Lower lobe of right lung (tissue), 2 donors: ENCODE measurements around the gene MRPS11. TPM values are rescaled to one million over a fixed set of nuclear protein-coding genes. Genes with fewer than 3 reads are reported as not detected.

Experiments
- ATAC-seq, 2 donors: fragments of 200-7000 bp; cut with Tn5 transposase; one replicate each; pipeline ENCODE4 v1.9.1; 2020 to 2022; ENCODE audit warnings: mild to moderate bottlenecking in 2 of 2, moderate library complexity in 2 of 2
- DNase-seq: peaks from one replicate; pipeline ENCODE4 v3.0.0-alpha.2; 2020
- H3K27ac ChIP-seq: fragments of 200-600 bp; one replicate; pipeline ENCODE4 v1.8.0; 2022
- H3K27me3 ChIP-seq: fragments of 200-600 bp; one replicate; pipeline ENCODE4 v1.8.0; 2022; ENCODE audit warnings: low read depth
- H3K36me3 ChIP-seq: fragments of 200-600 bp; one replicate; pipeline ENCODE4 v1.8.0; 2022; ENCODE audit warnings: mild to moderate bottlenecking
- H3K4me1 ChIP-seq: fragments of 200-600 bp; one replicate; pipeline ENCODE4 v1.8.0; 2022
- H3K4me3 ChIP-seq: fragments of 200-600 bp; one replicate; pipeline ENCODE4 v1.8.0; 2022; ENCODE audit warnings: mild to moderate bottlenecking
- H3K9me3 ChIP-seq: fragments of 200-600 bp; one replicate; pipeline ENCODE4 v1.8.0; 2022
- CTCF ChIP-seq: fragments of 200-600 bp; IDR thresholded peaks from one replicate; pipeline ENCODE4 v1.8.0; 2022; ENCODE audit warnings: antibody characterized with exemption, mild to moderate bottlenecking
- intact Hi-C: fragments of 100-400 bp; cut with DNase I; formaldehyde crosslinking; loops from one replicate; pipeline ENCODE4 v1.11.0; 2022
- total RNA-seq: library from RNA; stranded (reverse); fragmentation: NEBNext Ultra II Directional; extraction: Animal tissue kit (Norgen Biotek cat#: 25700); gene quantifications from one replicate; pipeline ENCODE4 v1.2.1, GENCODE V29; 2021
- donor health status: DM: no; HTN: yes; CAD: no; lungs with severe emphysema.

Gene MRPS11
- total RNA-seq, 1 donor from 2014 or later = 32.7 TPM

GRCh38 chr15:88479169-88479568 lies 11.7 kb downstream of the MRPS11 start:
- no peaks in the 10 kb centered on the region for H3K4me1 ChIP-seq
- intact Hi-C loops = no loop called here
- no peak for TF ChIP-seq CTCF
- peaks cover 48% of the 10 kb centered on the region for H3K36me3 ChIP-seq
- no peaks in the 10 kb centered on the region for H3K9me3 ChIP-seq
- H3K27me3 ChIP-seq = no peaks in the 10 kb centered on the region
- ATAC-seq (no peak), DNase-seq (no peak)
- H3K27ac ChIP-seq = no peak overlapping the region
- no peak overlapping the region for H3K4me3 ChIP-seq

GRCh38 chr15:88480981-88481380 lies 13.5 kb downstream of the MRPS11 start:
- DNase-seq (no peak), ATAC-seq (no peak)
- Histone ChIP-seq H3K4me1 (no peaks in the 10 kb centered on the region), H3K4me3 (no peak overlapping the region), H3K27me3 (no peaks in the 10 kb centered on the region), H3K36me3 (peaks cover 35% of the 10 kb centered on the region), H3K27ac (no peak overlapping the region), H3K9me3 (no peaks in the 10 kb centered on the region)
- no peak for TF ChIP-seq CTCF
- intact Hi-C loops = no loop called here

GRCh38 chr15:88482263-88482662 lies 14.8 kb downstream of the MRPS11 start:
- intact Hi-C loops = no loop called here
- DNase-seq (no peak), ATAC-seq (no peak)
- Histone ChIP-seq H3K4me1 (no peaks in the 10 kb centered on the region), H3K4me3 (no peak overlapping the region), H3K9me3 (no peaks in the 10 kb centered on the region), H3K36me3 (peaks cover 25% of the 10 kb centered on the region), H3K27me3 (no peaks in the 10 kb centered on the region), H3K27ac (no peak overlapping the region)
- TF ChIP-seq CTCF = no peak

DNA sequence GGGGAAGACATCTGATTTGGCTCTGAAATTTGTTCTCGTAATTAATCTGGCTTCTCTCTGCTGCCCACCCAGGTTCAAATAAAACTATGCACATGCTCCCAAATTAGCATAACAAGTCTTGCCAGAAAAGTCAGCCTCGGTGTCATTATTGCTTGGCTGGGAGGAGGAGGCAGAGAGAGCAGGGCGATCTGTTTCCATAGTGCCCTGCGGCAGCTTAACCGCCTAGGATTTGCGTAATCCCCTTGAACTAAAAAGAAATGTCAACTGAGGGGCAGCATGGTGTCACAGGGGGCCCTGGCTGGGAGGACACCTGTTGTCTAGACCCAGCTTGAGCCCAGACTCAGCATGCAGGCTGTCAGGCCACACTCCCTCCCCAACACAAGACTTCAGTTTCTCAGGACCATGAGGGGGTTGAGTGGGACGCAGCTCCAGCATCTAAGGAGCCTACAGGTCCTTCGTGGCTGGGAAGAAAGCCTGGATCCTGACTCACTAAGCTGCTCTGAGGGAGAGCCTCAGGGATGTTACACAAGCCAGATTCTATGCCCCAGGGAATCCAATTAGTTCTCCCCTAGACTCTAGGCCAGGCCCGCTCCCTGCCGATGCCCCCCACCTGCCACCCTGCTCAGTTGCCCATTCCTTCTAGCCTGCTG lies 17.3 kb downstream of the MRPS11 start:
- H3K27me3 ChIP-seq = no peaks in the 10 kb centered on the region
- intact Hi-C loops = no loop called here
- H3K4me1 ChIP-seq = no peaks in the 10 kb centered on the region
- H3K36me3 ChIP-seq = peaks cover 2% of the 10 kb centered on the region
- ATAC-seq = no peak
- no peaks in the 10 kb centered on the region for H3K9me3 ChIP-seq
- H3K4me3 ChIP-seq = no peak overlapping the region
- H3K27ac ChIP-seq = no peak overlapping the region
- TF ChIP-seq CTCF = no peak
- DNase-seq = no peak

DNA sequence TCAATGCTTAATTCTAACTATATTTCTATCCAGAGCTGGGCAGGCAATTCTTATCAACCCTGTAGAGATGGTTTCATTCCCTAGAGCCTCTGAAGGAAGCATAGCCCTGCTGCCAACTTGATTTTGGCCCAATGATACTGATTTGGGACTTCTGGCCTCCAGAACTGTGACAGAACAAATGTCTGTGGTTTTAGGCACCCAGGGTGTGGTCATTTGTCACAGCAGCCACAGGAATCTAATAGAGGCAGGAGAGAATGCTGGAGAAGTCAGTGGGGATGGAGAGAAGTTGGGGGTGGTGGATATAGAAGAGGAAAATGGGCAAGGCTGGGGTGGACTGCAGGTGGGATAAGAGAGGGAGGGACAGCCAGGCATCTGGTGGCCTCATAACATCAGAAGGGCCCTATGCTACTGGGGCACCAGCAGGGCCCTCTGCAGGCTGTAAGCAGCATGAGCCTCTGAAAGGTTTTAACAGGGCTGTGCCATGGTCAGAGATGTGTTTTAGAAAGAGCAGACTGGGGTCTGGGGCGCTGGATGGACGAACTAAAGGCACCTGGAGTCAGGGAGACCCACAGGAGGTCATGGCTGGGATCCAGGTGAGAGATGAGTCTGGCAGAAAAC lies 19.8 kb downstream of the MRPS11 start:
- Histone ChIP-seq H3K4me3 (no peak overlapping the region), H3K9me3 (no peaks in the 10 kb centered on the region), H3K27ac (no peak overlapping the region), H3K36me3 (no peaks in the 10 kb centered on the region), H3K4me1 (no peaks in the 10 kb centered on the region), H3K27me3 (no peaks in the 10 kb centered on the region)
- ATAC-seq = no peak
- intact Hi-C loops = no loop called here
- no peak for TF ChIP-seq CTCF
- DNase-seq = no peak
